ENCODE results near the gene RNF157.

GRCh38 chr17:76095943-76096342, 144.3 kb downstream of the RNF157 start:
- TF ChIP-seq SIN3A (IDR thresholded peaks at IDR 0.05; ENCODE audit: low read depth) (no peak), MAX (IDR thresholded peaks at IDR 0.05) (no peak), POLR2A (IDR thresholded peaks at IDR 0.05; ENCODE audit: borderline replicate concordance, extremely low read depth, insufficient read depth, insufficient read length) (no peak), CEBPB (IDR thresholded peaks at IDR 0.05; ENCODE audit: low read depth) (no peak), CTCF (IDR thresholded peaks at IDR 0.05 in 2 of 3, conservative IDR thresholded peaks at IDR 0.05 in 1 of 3; ENCODE audit: borderline replicate concordance in 1 of 3, insufficient read depth in 1 of 3, low read depth in 2 of 3, low read length in 2 of 3) (no peak), EZH2 (IDR thresholded peaks at IDR 0.05) (no peak)

Data from HCT116 (cell line).